ENCODE measurements around the gene NAA15.
"Not testable (repeated sequence)": the region's sequence is repeated elsewhere in the genome, so short reads cannot be mapped to it uniquely, and the experiment has no call there.

The NAA15 gene

DNA sequence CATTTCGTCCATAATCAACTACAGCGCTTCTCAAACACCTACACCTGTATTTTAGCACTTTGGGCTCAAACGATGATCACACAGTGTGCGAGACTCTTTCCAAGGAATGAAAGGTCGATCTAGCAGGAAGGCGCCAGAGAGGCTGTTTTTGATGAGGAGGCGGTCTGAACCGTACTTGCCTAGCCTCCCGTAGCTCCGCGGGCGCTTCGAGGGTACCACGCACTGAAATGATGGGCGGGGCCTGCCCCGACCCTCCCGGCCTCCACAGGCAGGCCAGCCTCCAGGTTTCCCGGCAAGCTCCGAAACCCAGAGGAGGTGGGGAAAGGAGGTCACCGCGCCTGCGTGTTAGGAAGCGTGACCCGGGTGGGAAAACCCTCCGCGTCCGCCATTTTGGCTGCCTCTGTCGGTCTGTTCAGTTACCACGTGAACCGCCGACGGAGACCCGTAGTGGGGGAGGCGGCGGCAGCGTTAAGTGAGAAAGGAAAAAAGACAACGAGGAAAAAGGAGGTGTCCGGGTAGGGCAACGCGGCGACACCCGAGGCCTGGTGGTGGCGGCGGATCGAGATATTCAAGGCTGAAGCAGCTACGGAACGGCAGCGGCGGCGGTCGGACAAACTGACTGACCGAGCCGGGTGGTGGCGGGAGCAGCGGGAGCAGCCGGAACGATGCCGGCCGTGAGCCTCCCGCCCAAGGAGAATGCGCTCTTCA is at the start of gene NAA15:
Gene NAA15, plus strand, starts transcription at position 393 of the 708 bp plus-strand sequence. Its CDS starts 273 bp downstream, at position 666.
- peak; percentile 98 for DNase-seq (ENCODE audit: low spot score)

DNA sequence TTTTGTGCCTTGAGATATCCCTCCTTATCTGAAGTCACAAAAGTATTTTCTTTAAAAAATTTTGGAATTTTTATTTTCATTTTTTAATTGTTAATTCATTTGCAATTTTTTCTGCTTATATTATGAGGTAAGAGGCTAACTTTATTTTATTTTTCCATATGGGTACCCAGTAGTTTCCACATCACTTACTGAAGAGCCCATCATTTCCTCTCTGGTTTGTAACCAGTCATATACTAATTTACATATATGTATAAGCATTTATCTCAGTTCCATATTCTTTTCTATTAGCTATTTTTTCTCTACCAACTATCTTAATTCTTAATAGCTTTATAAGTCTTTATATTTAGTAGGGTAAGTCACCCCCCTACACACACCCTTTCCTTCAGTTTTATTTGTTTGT is 48.3 kb upstream of the NAA15 start:
- no peak for DNase-seq (ENCODE audit: low spot score)

DNA sequence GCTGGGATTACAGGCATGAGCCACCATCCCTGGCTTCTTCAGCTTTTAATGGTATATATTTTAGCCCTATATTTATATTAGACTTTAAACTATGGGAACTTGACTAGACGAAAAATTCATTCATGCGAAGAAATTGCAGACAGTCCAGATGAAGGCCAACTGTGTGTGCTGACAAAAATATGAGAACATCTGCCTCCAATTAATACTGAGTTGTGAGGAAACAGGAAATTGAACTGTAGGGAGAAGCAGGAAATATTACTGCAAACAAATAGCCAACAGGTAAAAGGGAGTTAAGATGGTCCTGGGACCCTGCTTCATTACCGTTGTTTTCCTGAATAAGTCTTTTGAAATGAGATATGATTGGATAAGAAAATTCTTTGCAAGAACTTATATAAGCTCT is 47.6 kb upstream of the NAA15 start:
- DNase-seq (ENCODE audit: low spot score) = no peak

GRCh38 chr4:139255581-139255980 is 45.7 kb upstream of the NAA15 start:
- not testable (repeated sequence) for DNase-seq (ENCODE audit: low spot score)

DNA sequence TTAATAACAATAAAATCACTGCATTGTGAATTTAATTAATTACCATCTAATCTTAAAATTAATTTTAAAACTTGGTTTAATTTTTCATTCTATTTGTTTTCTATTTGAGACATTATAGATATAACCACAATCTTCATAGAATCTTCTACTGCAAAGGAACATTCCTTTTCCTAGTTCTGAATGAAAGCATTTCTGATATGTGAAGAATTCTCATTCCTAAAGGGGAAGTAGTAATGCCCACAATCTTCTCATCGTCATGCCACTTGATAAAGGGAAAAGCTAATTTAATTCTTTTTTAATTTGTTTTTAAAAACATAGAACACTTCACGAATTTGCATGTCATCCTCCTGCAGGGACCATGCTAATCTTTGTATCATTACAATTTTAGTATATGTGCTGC is 45.0 kb upstream of the NAA15 start:
- no peak for DNase-seq (ENCODE audit: low spot score)

DNA sequence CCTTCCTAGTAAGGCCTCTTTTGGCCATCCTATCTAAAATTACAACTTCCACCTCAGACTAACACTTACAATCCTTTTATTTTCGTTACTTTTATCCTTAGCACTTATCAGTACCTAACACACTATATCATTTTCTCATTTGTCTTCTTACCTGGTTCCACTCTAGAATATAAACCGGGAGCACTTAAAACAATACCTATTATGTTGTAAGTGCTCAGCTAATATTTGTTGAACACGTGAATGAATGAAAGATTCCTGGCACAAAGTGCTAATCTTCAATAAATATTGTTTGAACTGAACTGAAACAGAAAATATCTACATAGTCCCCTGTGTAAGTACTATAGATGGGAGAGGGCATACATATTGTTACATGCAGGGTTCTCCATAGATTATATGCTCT is 35.7 kb upstream of the NAA15 start:
- no peak for DNase-seq (ENCODE audit: low spot score)

DNA sequence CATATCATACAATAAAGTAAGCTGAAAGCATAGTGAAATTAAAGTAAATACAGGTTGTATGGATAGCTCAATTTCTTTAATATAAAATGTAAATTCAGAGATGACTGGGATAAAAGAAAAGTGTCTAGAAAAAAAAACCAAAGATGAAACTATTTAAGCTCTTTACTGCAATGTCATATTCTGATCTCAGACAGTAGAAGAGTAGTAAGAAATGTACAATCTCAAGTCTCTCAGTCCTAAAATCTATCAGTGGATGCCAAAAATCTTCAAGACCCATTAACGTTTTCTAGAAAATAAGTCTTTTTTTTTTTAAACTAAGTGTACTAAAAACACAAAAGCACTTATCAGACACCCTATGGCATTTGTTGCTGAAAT is 35.1 kb upstream of the NAA15 start:
- DNase-seq (ENCODE audit: low spot score) = no peak

DNA sequence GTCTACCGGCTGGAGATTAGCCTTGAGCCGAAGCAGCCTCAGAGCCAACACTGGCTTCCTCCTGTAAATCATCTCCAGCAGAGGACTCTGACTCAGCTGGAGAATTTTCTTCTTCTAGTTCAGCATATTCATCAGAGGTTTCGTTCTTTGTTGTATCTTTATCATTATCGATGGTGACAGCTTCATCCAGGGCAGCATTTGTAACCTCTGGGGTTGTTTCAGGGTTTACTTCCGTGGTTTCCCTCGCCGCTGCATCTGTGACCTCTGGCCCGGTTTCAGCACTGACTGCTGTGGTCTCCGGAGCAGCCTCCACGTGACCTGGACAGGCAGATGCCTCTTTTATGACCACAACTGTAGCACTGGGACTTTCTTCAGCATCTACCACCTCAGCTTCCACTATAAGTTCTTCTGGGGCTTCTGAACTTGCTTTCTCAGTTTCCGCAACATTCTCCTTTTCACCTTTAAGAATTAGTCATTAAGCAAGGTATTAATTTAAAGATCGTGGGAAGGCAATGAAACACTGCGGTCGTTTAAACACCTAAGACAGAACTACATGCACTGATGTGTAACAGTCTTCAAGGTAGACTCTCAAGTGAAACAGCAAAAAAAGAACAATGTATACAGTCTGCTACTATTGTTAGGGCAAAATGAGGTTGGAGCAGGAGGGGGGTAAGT is 34.6 kb upstream of the NAA15 start:
- peak; percentile 68 for DNase-seq (ENCODE audit: low spot score)

DNA sequence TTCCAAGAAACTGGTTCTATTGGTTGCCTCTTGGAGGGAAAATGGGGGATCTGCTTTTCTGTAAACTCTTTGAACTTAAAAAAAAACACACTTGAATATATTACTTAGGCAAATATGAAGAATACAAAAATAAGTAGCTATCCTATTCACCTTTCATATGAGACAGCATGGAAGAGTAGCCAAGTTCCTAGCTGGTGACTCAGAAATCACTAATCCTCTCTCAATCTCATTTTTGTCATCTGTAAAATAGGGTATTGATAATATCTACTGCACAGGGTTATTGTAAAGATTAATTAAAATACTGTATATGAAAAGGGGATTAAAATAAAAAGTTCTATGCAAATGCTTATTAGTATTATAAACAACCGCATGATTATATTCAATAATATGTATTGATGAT is 34.0 kb upstream of the NAA15 start:
- no peak for DNase-seq (ENCODE audit: low spot score)

DNA sequence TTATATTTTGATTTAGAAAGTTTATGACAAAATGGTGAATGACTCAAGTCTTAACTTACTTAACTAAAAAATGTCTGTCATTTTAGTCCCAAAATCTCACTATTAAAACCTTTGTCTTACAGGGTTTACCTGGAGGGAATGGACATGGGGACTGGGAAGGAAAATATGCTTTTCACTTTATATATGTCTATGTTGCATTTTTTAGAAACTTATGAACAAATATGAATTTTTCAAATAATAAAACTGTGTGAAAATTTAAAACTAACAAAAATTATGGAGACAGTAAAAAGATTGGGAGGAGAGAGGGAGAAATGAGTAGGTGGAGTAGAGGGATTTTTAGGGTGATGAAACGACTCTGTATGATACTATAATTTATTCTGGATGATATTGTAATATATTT is 27.5 kb upstream of the NAA15 start:
- DNase-seq (ENCODE audit: low spot score) = no peak

DNA sequence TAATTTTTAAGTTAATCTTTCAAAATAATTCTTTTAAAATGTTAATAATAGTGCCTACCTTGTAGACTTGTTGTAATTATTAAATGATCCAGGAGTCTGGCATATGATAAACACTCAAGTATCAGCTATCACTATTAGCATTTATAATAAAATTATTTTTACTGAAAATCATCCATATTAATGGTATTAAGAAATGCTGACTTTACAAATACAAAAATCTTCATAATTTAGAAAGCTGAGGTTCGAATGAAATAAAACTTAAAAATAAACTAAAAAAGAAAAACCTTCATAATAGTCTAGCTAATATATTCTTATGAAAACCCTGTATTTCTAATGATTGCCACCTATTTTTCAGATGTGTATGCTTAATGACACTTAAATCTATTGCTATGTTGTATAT is 26.5 kb upstream of the NAA15 start:
- no peak for DNase-seq (ENCODE audit: low spot score)

DNA sequence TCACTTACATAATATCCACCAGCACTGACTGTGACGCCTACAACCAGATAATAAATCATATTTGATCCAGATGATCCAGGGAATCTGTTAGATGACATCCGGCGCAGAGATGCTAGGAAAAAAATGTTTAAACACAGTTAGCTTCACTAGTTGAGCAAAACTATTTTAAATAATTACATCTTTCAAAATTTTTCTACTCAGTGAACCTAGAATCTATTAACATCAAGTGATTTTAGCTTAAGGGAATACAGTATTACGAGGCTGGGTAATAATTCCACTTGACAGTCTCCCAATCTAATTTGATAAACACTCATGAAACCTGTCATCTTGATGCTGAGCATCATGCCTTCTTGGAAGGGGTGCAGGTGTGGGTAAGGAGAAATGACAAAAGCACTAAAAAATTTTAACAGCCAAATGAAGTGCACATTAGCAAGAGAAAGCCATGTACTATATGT is 26.0 kb upstream of the NAA15 start:
- no peak for DNase-seq (ENCODE audit: low spot score)

GRCh38 chr4:139278485-139278884 is 22.8 kb upstream of the NAA15 start:
- DNase-seq (ENCODE audit: low spot score) = no peak

GRCh38 chr4:139278912-139279759 is 22.2 kb upstream of the NAA15 start:
- DNase-seq (ENCODE audit: low spot score) = no peak

GRCh38 chr4:139279760-139280620 is 21.3 kb upstream of the NAA15 start, which contains the start of gene MGARP:
Gene MGARP, minus strand, starts transcription at chr4:139280225. Its CDS starts 67 bp downstream, at chr4:139280158.
- DNase-seq (ENCODE audit: low spot score) = no peak

- DNase-seq (ENCODE audit: low spot score) = no peak
Measured at GRCh38 chr4:139282065-139282720, 19.1 kb upstream of the NAA15 start.

DNA sequence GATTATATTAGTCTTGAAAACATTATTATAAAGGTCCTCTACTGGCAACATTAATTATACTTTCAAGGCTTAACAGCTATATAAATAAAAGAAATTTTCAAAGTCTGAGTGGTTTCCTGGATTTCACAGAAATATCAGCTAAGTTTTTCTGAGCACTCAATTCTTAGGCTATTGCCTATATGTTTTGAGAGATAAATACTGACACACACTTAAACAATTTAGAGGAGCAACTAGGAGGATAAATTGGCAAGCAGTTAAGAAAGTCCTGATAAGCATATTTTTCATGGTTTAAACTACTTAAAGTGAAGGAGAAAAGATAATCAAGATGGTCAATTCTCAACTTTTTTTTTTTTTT is 18.6 kb upstream of the NAA15 start:
- no peak for DNase-seq (ENCODE audit: low spot score)

- no peak for DNase-seq (ENCODE audit: low spot score)
Measured at GRCh38 chr4:139286186-139286698, 15.1 kb upstream of the NAA15 start.

DNA sequence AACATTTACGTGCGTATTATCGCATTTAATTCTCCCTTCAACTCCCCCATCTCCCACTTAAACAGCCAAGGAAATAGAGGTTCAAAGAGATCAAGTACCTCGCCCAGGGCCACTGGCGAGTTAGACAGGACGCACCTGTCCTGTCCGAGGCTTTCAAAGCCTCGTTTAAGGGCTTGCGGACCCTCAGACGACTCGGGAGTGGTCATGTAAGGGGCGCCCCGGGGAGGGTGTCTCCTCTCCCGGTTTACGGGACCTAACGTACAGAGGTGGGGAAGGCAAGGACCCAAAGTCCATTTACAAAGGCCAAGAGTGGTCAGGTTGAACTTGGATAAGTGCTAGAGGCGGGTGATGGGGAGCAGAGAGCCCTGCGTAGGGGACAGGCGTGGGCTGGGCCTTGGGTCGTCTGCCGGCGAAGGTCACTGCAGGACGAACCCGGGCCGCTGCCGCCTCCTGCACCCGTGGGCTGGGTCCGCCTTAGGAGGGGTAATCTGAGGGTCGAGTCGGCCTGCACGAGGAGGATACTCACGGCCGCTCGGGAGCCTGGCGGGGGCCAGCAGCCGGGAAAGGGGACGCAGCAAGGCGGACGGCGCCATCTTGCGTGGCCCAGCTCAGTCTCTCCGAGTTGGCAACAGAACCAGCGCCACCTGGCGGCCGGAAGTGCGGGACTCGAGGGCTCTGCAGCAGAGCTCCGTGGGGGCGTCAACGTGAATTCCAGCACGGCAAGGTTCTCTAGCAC is 5.9 kb upstream of the NAA15 start:
- peak; percentile 98 for DNase-seq (ENCODE audit: low spot score)

DNA sequence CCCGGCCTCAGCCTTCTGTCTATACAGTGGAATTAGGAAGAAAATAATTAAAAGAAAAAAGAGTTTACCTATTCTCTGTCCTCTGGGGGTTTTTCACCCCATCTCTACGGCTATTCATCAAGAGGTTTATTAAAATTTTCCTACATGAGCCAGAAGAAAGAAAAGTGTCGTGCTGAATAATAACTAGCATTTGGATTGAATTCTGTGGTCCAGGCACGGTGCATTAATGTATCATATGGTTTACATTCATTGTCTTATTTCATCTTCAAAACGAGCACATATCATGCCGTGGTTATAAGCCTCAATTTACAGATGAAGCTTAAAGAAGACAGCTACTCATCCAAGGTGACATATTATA is 5.4 kb upstream of the NAA15 start:
- no peak for DNase-seq (ENCODE audit: low spot score)

Measured in left forelimb (tissue), 1 donor.